HG02571 (cell line): ENCODE data around the gene ACOT6.
"Not testable (repeated sequence)": the region's sequence is repeated elsewhere in the genome, so short reads cannot be mapped to it uniquely, and the experiment has no call there.

ENCODE experiments used
- ATAC-seq: cut with Tn5 transposase; IDR thresholded peaks from one replicate; pipeline ENCODE4 v1.9.1; 2021; ENCODE audit warnings: mild to moderate bottlenecking, moderate library complexity; ENCODE audit not compliant: unreplicated experiment

ACOT6 gene

GRCh38 chr14:73644531-73645247 lies 32.4 kb downstream of the ACOT6 start, which contains the start of gene DNAL1:
Gene DNAL1 (plus strand): TSS chr14:73644986. CDS start chr14:73645040, 54 bp downstream.
- ATAC-seq: peak; percentile 95

- no peak for ATAC-seq
Observed at GRCh38 chr14:73645248-73645610, 32.9 kb downstream of the ACOT6 start.

GRCh38 chr14:73651005-73651404 lies 38.7 kb downstream of the ACOT6 start:
- ATAC-seq: no peak

GRCh38 chr14:73655851-73656250 lies 43.5 kb downstream of the ACOT6 start:
- no peak for ATAC-seq

GRCh38 chr14:73659202-73659601 lies 46.9 kb downstream of the ACOT6 start:
- ATAC-seq: not testable (repeated sequence)

GRCh38 chr14:73660511-73660910 lies 48.2 kb downstream of the ACOT6 start:
- ATAC-seq: no peak

- ATAC-seq: no peak
Observed at GRCh38 chr14:73661872-73662271, 49.6 kb downstream of the ACOT6 start.

- no peak for ATAC-seq
Observed at GRCh38 chr14:73662487-73662943, 50.2 kb downstream of the ACOT6 start.

GRCh38 chr14:73663548-73664212 lies 51.4 kb downstream of the ACOT6 start:
- no peak for ATAC-seq

- no peak for ATAC-seq
Observed at GRCh38 chr14:73665130-73665529, 52.8 kb downstream of the ACOT6 start.

GRCh38 chr14:73666583-73666982 lies 54.3 kb downstream of the ACOT6 start:
- ATAC-seq: no peak

GRCh38 chr14:73667854-73668253 lies 55.5 kb downstream of the ACOT6 start:
- ATAC-seq: no peak
